H1 (cell line): ENCODE data around the gene TRAF6.

Source experiments
- CREB1 ChIP-seq: IDR thresholded peaks from 2 replicates; pipeline ENCODE4 v1.6.1; 2012; ENCODE audit warnings: inconsistent platforms
- EP300 ChIP-seq, 2 experiments: IDR thresholded peaks; 1 replicate in 1 of 2; 2 replicates in 1 of 2; pipeline ENCODE4 v1.6.1; 2011 to 2012; ENCODE audit warnings: low read depth in 2 of 2, low read length in 2 of 2, mild to moderate bottlenecking in 2 of 2, borderline replicate concordance in 1 of 2, inconsistent platforms in 1 of 2, moderate library complexity in 1 of 2
- EZH2 ChIP-seq: fragments of 200-600 bp; sonication (generic); IDR thresholded peaks from 2 replicates; pipeline ENCODE4 v1.7.1; 2012; ENCODE audit warnings: low read depth, mild to moderate bottlenecking, moderate library complexity, low read length, inconsistent platforms; ENCODE audit not compliant: severe bottlenecking
- FOSL1 ChIP-seq: IDR thresholded peaks from 2 replicates; pipeline ENCODE4 v1.6.1; 2011; ENCODE audit warnings: mild to moderate bottlenecking, low read depth, low read length, moderate library complexity; ENCODE audit not compliant: insufficient read depth
- RAD21 ChIP-seq, 2 experiments: IDR thresholded peaks in 1 of 2; conservative IDR thresholded peaks in 1 of 2; 2 replicates each; pipeline ENCODE4 v1.6.1; 2011; ENCODE audit warnings: low read depth in 2 of 2, low read length in 2 of 2, improper control_type of control experiment in 1 of 2, inconsistent platforms in 1 of 2, mild to moderate bottlenecking in 1 of 2, moderate library complexity in 1 of 2
- RNF2 ChIP-seq: fragments of 200-900, 300-1000 bp; sonication (generic); IDR thresholded peaks from 2 replicates; pipeline ENCODE4 v1.7.1; 2016; ENCODE audit warnings: borderline replicate concordance, low read depth, mild to moderate bottlenecking, antibody characterized with exemption, low read length; ENCODE audit not compliant: poor library complexity, severe bottlenecking; ENCODE audit errors: missing control alignments
- SIN3A ChIP-seq, 2 experiments: IDR thresholded peaks in 1 of 2; conservative IDR thresholded peaks in 1 of 2; 2 replicates each; pipeline ENCODE4 v1.6.1; 2011 to 2012; ENCODE audit warnings: low read length in 2 of 2, improper control_type of control experiment in 1 of 2, low read depth in 1 of 2, mild to moderate bottlenecking in 1 of 2
- TCF12 ChIP-seq: IDR thresholded peaks from 2 replicates; pipeline ENCODE4 v1.6.1; 2011; ENCODE audit warnings: low read depth, mild to moderate bottlenecking, low read length
- TF ChIP-seq, protein P1 (sequence below): IDR thresholded peaks from 2 replicates; pipeline ENCODE4 v1.6.1; 2011; ENCODE audit warnings: low read length, improper control_type of control experiment
- TF ChIP-seq, protein P2 (sequence below), 3 experiments: IDR thresholded peaks; 1 replicate in 2 of 3; 2 replicates in 1 of 3; pipeline versions ENCODE4 v1.5.1 to v1.6.1; 2011; ENCODE audit warnings: low read length in 3 of 3, mild to moderate bottlenecking in 3 of 3, inconsistent platforms in 2 of 3, low read depth in 1 of 3, moderate library complexity in 1 of 3; ENCODE audit not compliant: insufficient read depth in 1 of 3; ENCODE audit errors: control extremely low read depth in 1 of 3

DNA sequence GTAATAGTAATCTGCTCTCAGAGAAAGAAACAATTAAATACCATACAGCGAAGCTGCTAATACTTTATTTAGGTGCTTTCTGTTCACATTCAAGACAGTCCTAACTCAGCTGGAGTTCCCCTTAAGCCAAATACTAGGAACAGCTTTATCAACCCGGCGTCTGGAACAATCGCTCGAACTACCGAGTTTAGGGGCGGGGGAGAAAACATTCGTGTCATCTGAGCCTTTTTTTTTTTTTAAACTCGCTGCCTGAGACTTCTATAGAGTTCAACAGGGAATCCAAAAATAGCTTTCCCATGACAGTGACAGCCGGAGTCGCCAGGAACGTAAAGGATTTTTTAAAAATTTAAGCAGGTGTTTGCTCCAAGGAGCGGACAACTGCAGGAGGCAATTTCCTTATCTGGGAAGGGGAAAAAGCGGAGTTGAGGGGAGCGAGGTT, 852 bp downstream of the TRAF6 start:
- TF ChIP-seq FOSL1 (no peak), EP300 (IDR thresholded peaks at IDR 0.05; ENCODE audit: borderline replicate concordance in 1 of 2, low read depth in 2 of 2, low read length in 2 of 2) (no peak), RAD21 (IDR thresholded peaks at IDR 0.05 in 1 of 2, conservative IDR thresholded peaks at IDR 0.05 in 1 of 2; ENCODE audit: low read depth in 2 of 2, low read length in 2 of 2) (no peak), RNF2 (no peak), CREB1 (no peak), EZH2 (no peak), SIN3A (conservative IDR thresholded peaks at IDR 0.05 in 1 of 2, IDR thresholded peaks at IDR 0.05 in 1 of 2; ENCODE audit: low read depth in 1 of 2, low read length in 2 of 2) (no peak; a peak in 1 of 4 replicates), TCF12 (no peak)
- TF ChIP-seq, protein P1, sequence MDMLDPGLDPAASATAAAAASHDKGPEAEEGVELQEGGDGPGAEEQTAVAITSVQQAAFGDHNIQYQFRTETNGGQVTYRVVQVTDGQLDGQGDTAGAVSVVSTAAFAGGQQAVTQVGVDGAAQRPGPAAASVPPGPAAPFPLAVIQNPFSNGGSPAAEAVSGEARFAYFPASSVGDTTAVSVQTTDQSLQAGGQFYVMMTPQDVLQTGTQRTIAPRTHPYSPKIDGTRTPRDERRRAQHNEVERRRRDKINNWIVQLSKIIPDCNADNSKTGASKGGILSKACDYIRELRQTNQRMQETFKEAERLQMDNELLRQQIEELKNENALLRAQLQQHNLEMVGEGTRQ: no peak
- TF ChIP-seq, protein P2, sequence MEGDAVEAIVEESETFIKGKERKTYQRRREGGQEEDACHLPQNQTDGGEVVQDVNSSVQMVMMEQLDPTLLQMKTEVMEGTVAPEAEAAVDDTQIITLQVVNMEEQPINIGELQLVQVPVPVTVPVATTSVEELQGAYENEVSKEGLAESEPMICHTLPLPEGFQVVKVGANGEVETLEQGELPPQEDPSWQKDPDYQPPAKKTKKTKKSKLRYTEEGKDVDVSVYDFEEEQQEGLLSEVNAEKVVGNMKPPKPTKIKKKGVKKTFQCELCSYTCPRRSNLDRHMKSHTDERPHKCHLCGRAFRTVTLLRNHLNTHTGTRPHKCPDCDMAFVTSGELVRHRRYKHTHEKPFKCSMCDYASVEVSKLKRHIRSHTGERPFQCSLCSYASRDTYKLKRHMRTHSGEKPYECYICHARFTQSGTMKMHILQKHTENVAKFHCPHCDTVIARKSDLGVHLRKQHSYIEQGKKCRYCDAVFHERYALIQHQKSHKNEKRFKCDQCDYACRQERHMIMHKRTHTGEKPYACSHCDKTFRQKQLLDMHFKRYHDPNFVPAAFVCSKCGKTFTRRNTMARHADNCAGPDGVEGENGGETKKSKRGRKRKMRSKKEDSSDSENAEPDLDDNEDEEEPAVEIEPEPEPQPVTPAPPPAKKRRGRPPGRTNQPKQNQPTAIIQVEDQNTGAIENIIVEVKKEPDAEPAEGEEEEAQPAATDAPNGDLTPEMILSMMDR (IDR thresholded peaks at IDR 0.05; ENCODE audit: control extremely low read depth in 1 of 3, insufficient read depth in 1 of 3, low read depth in 1 of 3, low read length in 3 of 3): no peak
